HepG2 (cell line): ENCODE results near the gene SEC16A. TPM values are rescaled to one million over a fixed set of nuclear protein-coding genes. Genes with fewer than 3 reads are reported as not detected.

ENCODE experiments used
- ATAC-seq: fragments of 200-7000 bp; cut with Tn5 transposase; 3 replicates; pipeline ENCODE4 v1.9.1; 2020; ENCODE audit warnings: mild to moderate bottlenecking, moderate library complexity
- BruUV-seq: library from RNA; stranded (reverse); fragments of 400-500 nt; replicated peaks from 2 replicates; lab custom pipeline; 2021; lab: Mats Ljungman, UMichigan
- CTCF ChIA-PET: fragments of 300-600 bp; formaldehyde crosslinking; extraction: SDS; loops from one replicate; lab custom pipeline; 2021; ENCODE audit warnings: low total read pairs, inconsistent platforms, low intra/inter-chr PET ratio; lab: Yijun Ruan, JAX
- POLR2A ChIA-PET: fragments of 350-600 bp; sonication (Branson Sonifier 250); formaldehyde crosslinking; loops from one replicate; lab custom pipeline; 2020; ENCODE audit warnings: antibody characterized with exemption, inconsistent platforms; lab: Yijun Ruan, JAX
- DNase-seq: peaks from one replicate; pipeline ENCODE4 v3.0.0-alpha.2; 2015; ENCODE audit warnings: low spot score
- FAIRE-seq: peaks from 3 replicates; lab custom pipeline; 2011; peaks lifted over from hg19 to GRCh38; lab: Jason Lieb, UNC
- H2AFZ ChIP-seq: one replicate; pipeline ENCODE4 v1.6.1; 2011; ENCODE audit warnings: low read length, inconsistent platforms
- H3K27ac ChIP-seq: fragments of 300-600 bp; 3 replicates; pipeline ENCODE4 v1.8.0; 2011; ENCODE audit warnings: mixed run types, mild to moderate bottlenecking, mixed read lengths, low read length, inconsistent platforms; ENCODE audit not compliant: insufficient read depth; ENCODE audit errors: extremely low read length
- H3K27me3 ChIP-seq, 2 experiments: fragments of 200-600 bp in 1 of 2; 2 replicates in 1 of 2; 3 replicates in 1 of 2; pipeline versions ENCODE4 v1.6.0 to v1.8.0; 2011; ENCODE audit warnings: low read length in 2 of 2, mild to moderate bottlenecking in 2 of 2, moderate library complexity in 2 of 2, inconsistent platforms in 1 of 2; ENCODE audit not compliant: insufficient read depth in 2 of 2, control insufficient read depth in 1 of 2
- H3K36me3 ChIP-seq, 2 experiments: fragments of 200-600 bp in 1 of 2; replicated peaks in 1 of 2; 2 replicates in 1 of 2; 3 replicates in 1 of 2; pipeline versions ENCODE4 v1.5.1 to v1.8.0; 2011; ENCODE audit warnings: low read length in 2 of 2, inconsistent platforms in 1 of 2; ENCODE audit not compliant: insufficient read depth in 2 of 2, control insufficient read depth in 1 of 2
- H3K4me1 ChIP-seq: 2 replicates; pipeline ENCODE4 v1.5.1; 2012; ENCODE audit warnings: low read length, inconsistent platforms; ENCODE audit not compliant: insufficient read depth
- H3K4me2 ChIP-seq: 2 replicates; pipeline ENCODE4 v1.6.0; 2011; ENCODE audit warnings: low read depth, low read length, inconsistent platforms
- H3K4me3 ChIP-seq, 3 experiments: fragments of 200-600 bp in 1 of 3; sonication (generic), shearing (Covaris generic) in 1 of 3; replicated peaks in 1 of 3; 2 replicates each; pipeline ENCODE4 v1.5.1; 2011 to 2016; ENCODE audit warnings: low read length in 3 of 3, inconsistent platforms in 2 of 3, low read depth in 2 of 3, mild to moderate bottlenecking in 2 of 3, control low read depth in 1 of 3, mixed read lengths in 1 of 3; ENCODE audit not compliant: insufficient read depth in 1 of 3
- H3K79me2 ChIP-seq: one replicate; pipeline ENCODE4 v1.6.1; 2011; ENCODE audit warnings: low read length, inconsistent platforms; ENCODE audit not compliant: insufficient read depth
- H3K9ac ChIP-seq: 2 replicates; pipeline ENCODE4 v1.6.0; 2011; ENCODE audit warnings: mild to moderate bottlenecking, low read depth, low read length, inconsistent platforms; ENCODE audit not compliant: insufficient read depth
- H3K9me3 ChIP-seq: 2 replicates; pipeline ENCODE4 v1.5.1; 2012; ENCODE audit warnings: mild to moderate bottlenecking, low read length
- H4K20me1 ChIP-seq: 2 replicates; pipeline ENCODE4 v1.6.0; 2011; ENCODE audit warnings: inconsistent platforms, mild to moderate bottlenecking, low read length, moderate library complexity; ENCODE audit not compliant: insufficient read depth
- CBX1 ChIP-seq: IDR thresholded peaks from one replicate; pipeline ENCODE4 v1.6.1; 2016; ENCODE audit warnings: antibody characterized with exemption, low read depth
- CC2D1A ChIP-seq: sonication (generic); formaldehyde crosslinking; IDR thresholded peaks from 2 replicates; pipeline ENCODE4 v1.8.1; 2023; ENCODE audit warnings: mild to moderate bottlenecking, missing genetic modification reagents
- GPN1 ChIP-seq: sonication (generic); formaldehyde crosslinking; IDR thresholded peaks from 2 replicates; pipeline ENCODE4 v1.5.1; 2020; ENCODE audit warnings: missing genetic modification reagents, borderline replicate concordance
- IRF9 ChIP-seq: sonication (generic); formaldehyde crosslinking; IDR thresholded peaks from 2 replicates; pipeline ENCODE4 v1.8.0; 2022; ENCODE audit warnings: missing genetic modification reagents, mild to moderate bottlenecking, borderline replicate concordance
- KDM6A ChIP-seq: IDR thresholded peaks from 2 replicates; pipeline ENCODE4 v1.6.1; 2016; ENCODE audit warnings: low read depth
- KLF15 ChIP-seq: sonication (generic); formaldehyde crosslinking; IDR thresholded peaks from 2 replicates; pipeline ENCODE4 v1.8.1; 2023; ENCODE audit warnings: borderline replicate concordance, mild to moderate bottlenecking, inconsistent platforms, missing genetic modification reagents, mixed read lengths
- KMT2B ChIP-seq: IDR thresholded peaks from 2 replicates; pipeline ENCODE4 v1.6.1; 2016; ENCODE audit warnings: missing genetic modification reagents, missing compliant biosample characterization
- NFE2L1 ChIP-seq: sonication (generic); formaldehyde crosslinking; IDR thresholded peaks from 2 replicates; pipeline ENCODE4 v1.4.0; 2020; ENCODE audit warnings: missing genetic modification reagents, mild to moderate bottlenecking, borderline replicate concordance
- PHF21A ChIP-seq: sonication (generic); formaldehyde crosslinking; IDR thresholded peaks from 2 replicates; pipeline ENCODE4 v1.5.0; 2020; ENCODE audit warnings: mild to moderate bottlenecking, missing genetic modification reagents
- PLRG1 ChIP-seq: fragments of 450-650 bp; conservative IDR thresholded peaks from 2 replicates; pipeline ENCODE4 v1.6.1; 2016
- ZBTB10 ChIP-seq: sonication (generic); formaldehyde crosslinking; IDR thresholded peaks from 2 replicates; pipeline ENCODE4 v1.4.0; 2020; ENCODE audit warnings: missing genetic modification reagents, borderline replicate concordance
- ZNF124 ChIP-seq: sonication (generic); formaldehyde crosslinking; IDR thresholded peaks from 2 replicates; pipeline ENCODE4 v1.4.0; 2020; ENCODE audit warnings: missing genetic modification reagents
- ZNF260 ChIP-seq: sonication (generic); formaldehyde crosslinking; IDR thresholded peaks from 2 replicates; pipeline ENCODE4 v1.4.0; 2020; ENCODE audit warnings: missing genetic modification reagents, low read depth, mild to moderate bottlenecking, borderline replicate concordance
- ZNF501 ChIP-seq: sonication (generic); formaldehyde crosslinking; IDR thresholded peaks from 2 replicates; pipeline ENCODE4 v1.5.1; 2020; ENCODE audit warnings: mild to moderate bottlenecking, moderate library complexity, missing genetic modification reagents
- WGBS: methylation state at CpG from one replicate; pipeline ENCODE4 v1.1.6; 2017; ENCODE audit warnings: low lambda C conversion rate; 5-methylcytosine and 5-hydroxymethylcytosine counted together
- in situ Hi-C: cut with HindIII; loops from 2 replicates; pipeline ENCODE4 v1.10.0; 2017; ENCODE audit warnings: low pct_unique_long_range_greater_than_20kb; ENCODE audit not compliant: extremely low pct_ligation_motif_present
- intact Hi-C: fragments of 100-400 bp; cut with micrococcal nuclease; formaldehyde crosslinking; loops from one replicate; pipeline ENCODE4 v1.10.0; 2022; ENCODE audit not compliant: unreplicated experiment
- polyA plus RNA-seq, 8 experiments: library from polyadenylated mRNA; depleted of rRNA in 3 of 8; stranded (reverse) in 7 of 8; unstranded in 1 of 8; fragments of >200 nt; fragmentation: Illumina TruSeq in 4 of 8; extraction: Trizol in 4 of 8; gene quantifications; 2 replicates each; pipeline versions ENCODE4 v1.2.1 to v1.2.3, GENCODE V29; 2011 to 2016; ENCODE audit warnings: low read depth in 4 of 8, missing spikeins in 1 of 8, mixed read lengths in 1 of 8; ENCODE audit not compliant: insufficient read depth in 1 of 8
- total RNA-seq, 5 experiments: library from RNA; depleted of rRNA; stranded (reverse); fragments of >200 nt; fragmentation: Illumina TruSeq; extraction: Trizol; gene quantifications; 2 replicates each; pipeline ENCODE4 v1.2.3, GENCODE V29; 2016; ENCODE audit warnings: low read depth in 1 of 5
- TF ChIP-seq, protein P1 (sequence below): sonication (generic); formaldehyde crosslinking; IDR thresholded peaks from 2 replicates; pipeline ENCODE4 v1.8.0; 2022; ENCODE audit warnings: missing genetic modification reagents, low read depth, mild to moderate bottlenecking, borderline replicate concordance
- TF ChIP-seq, protein P2 (sequence below): sonication (generic); formaldehyde crosslinking; IDR thresholded peaks from 2 replicates; pipeline ENCODE4 v1.4.0; 2020; ENCODE audit warnings: missing genetic modification reagents

Gene SEC16A
- total and polyA plus RNA-seq, 2 of the 13 experiments (the other 11 are each of a cell fraction or from before 2014, with no cell fraction given) = 15.9 to 18.9 TPM

- no peak for TF ChIP-seq ZBTB10 (CRISPR knock-in tag)
- no peak for TF ChIP-seq KMT2B (CRISPR knock-in tag)
- no peak for TF ChIP-seq GPN1 (CRISPR knock-in tag)
- no peak for TF ChIP-seq KDM6A (CRISPR knock-in tag)
- no peak for TF ChIP-seq IRF9
- no peak for TF ChIP-seq ZNF124 (CRISPR knock-in tag)
- TF ChIP-seq CBX1 = no peak
Observed at GRCh38 chr9:136529516-136530460, 46.9 kb upstream of the SEC16A start (continued).

DNA sequence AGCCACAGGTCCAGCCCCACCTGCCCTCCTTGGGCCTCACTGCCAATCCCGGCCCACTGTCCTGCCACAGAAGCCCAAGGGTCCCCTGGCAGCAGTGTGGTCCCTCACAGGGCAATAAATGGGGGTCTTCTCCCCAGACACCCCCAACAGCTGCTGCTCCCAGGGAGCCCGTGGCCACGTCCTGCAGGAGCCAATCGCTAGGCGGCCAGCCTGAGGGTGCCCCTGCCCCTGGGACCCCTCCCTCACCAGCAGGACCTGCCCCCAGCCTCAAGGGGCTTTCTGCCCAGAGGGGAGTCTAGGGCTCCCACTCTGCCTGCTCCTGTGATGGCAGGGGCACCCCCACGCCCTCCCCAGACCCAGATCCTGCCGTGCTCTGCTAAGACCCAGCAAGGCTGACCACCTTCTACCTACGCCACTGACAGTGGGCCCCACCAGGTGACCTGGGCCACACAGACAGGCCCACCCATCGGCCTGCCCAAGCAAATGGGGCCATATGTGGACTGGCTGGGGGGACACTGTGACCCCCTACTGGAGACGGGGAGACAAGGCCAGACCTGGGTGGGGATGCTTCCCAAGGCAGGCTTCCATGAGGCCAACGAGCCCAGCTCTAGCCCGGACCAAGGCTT is 46.0 kb upstream of the SEC16A start:
- in situ Hi-C loops (no loop called here), intact Hi-C loops (no loop called here)
- H3K27ac ChIP-seq = no peak overlapping the region
- no peak for FAIRE-seq
- no peaks in the 10 kb centered on the region for H3K79me2 ChIP-seq
- H3K27me3 ChIP-seq = peaks cover 0 to 1% of the 10 kb centered on the region in 2 experiments; a peak in 1 of 5 replicates
- H3K36me3 ChIP-seq = no peaks in the 10 kb centered on the region
- no peak for DNase-seq
- H3K4me1 ChIP-seq = peaks cover 17% of the 10 kb centered on the region
- H3K9me3 ChIP-seq = no peaks in the 10 kb centered on the region
- H3K4me2 ChIP-seq = no peak overlapping the region
- CTCF ChIA-PET = no interaction called here
- no peak overlapping the region for H3K9ac ChIP-seq
- POLR2A ChIA-PET = no interaction called here
- no TSS peak for BruUV-seq
- no peak for ATAC-seq
- 90% methylated on average over 2 of the region's 12 CpGs for WGBS
- H4K20me1 ChIP-seq = no peaks in the 10 kb centered on the region
- H2AFZ ChIP-seq = no peak overlapping the region
- no peak overlapping the region for H3K4me3 ChIP-seq
- TF ChIP-seq NFE2L1 (no peak), KLF15 (CRISPR knock-in tag) (no peak), CC2D1A (CRISPR knock-in tag) (no peak), PHF21A (CRISPR knock-in tag) (no peak), ZNF501 (CRISPR knock-in tag) (no peak), ZNF260 (no peak), PLRG1 (no peak)
- TF ChIP-seq, protein P1, sequence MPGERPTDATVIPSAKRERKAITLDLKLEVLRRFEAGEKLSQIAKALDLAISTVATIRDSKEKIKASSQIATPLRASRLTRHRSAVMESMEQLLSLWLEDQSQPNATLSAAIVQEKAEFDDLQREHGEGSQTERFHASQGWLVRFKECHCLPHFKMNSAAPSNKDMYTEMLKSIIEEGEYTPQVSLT = no peak
- TF ChIP-seq, protein P2, sequence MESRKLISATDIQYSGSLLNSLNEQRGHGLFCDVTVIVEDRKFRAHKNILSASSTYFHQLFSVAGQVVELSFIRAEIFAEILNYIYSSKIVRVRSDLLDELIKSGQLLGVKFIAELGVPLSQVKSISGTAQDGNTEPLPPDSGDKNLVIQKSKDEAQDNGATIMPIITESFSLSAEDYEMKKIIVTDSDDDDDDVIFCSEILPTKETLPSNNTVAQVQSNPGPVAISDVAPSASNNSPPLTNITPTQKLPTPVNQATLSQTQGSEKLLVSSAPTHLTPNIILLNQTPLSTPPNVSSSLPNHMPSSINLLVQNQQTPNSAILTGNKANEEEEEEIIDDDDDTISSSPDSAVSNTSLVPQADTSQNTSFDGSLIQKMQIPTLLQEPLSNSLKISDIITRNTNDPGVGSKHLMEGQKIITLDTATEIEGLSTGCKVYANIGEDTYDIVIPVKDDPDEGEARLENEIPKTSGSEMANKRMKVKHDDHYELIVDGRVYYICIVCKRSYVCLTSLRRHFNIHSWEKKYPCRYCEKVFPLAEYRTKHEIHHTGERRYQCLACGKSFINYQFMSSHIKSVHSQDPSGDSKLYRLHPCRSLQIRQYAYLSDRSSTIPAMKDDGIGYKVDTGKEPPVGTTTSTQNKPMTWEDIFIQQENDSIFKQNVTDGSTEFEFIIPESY = no peak
